ENCODE results near the gene RRP9.
A peak's percentile ranks its signal among the peaks of the same experiment; 100 is the strongest.

The RRP9 gene

GRCh38 chr3:51970606-51971300 lies 29.0 kb upstream of the RRP9 start:
- no peak for DNase-seq

GRCh38 chr3:51969841-51970240 lies 28.1 kb upstream of the RRP9 start:
- no peak for DNase-seq

- DNase-seq: no peak
Measured at GRCh38 chr3:51968883-51969678, 27.4 kb upstream of the RRP9 start.

- DNase-seq: peak; percentile 12
Measured at GRCh38 chr3:51968170-51968775, 26.6 kb upstream of the RRP9 start.

GRCh38 chr3:51967384-51968169 lies 25.9 kb upstream of the RRP9 start, which contains the start of gene PCBP4:
TSS of gene PCBP4 (minus strand) at chr3:51967454. CDS start at chr3:51961240, 6,214 bp downstream.
- DNase-seq: peak; percentile 71

- no peak for DNase-seq
Measured at GRCh38 chr3:51966922-51967383, 25.2 kb upstream of the RRP9 start.

GRCh38 chr3:51966486-51966885 lies 24.8 kb upstream of the RRP9 start:
- DNase-seq: no peak

GRCh38 chr3:51966016-51966415 lies 24.3 kb upstream of the RRP9 start:
- no peak for DNase-seq

GRCh38 chr3:51964521-51964920 lies 22.8 kb upstream of the RRP9 start:
- DNase-seq: no peak

- DNase-seq: no peak
Measured at GRCh38 chr3:51963951-51964451, 22.3 kb upstream of the RRP9 start.

- no peak for DNase-seq
Measured at GRCh38 chr3:51962854-51963530, 21.3 kb upstream of the RRP9 start.

GRCh38 chr3:51961602-51962569 lies 20.2 kb upstream of the RRP9 start:
- no peak for DNase-seq

GRCh38 chr3:51961011-51961410 lies 19.3 kb upstream of the RRP9 start:
- DNase-seq: no peak

GRCh38 chr3:51960386-51960785 lies 18.7 kb upstream of the RRP9 start:
- DNase-seq: no peak

GRCh38 chr3:51959651-51960050 lies 17.9 kb upstream of the RRP9 start:
- no peak for DNase-seq

GRCh38 chr3:51958603-51959521 lies 17.2 kb upstream of the RRP9 start:
- DNase-seq: no peak

- no peak for DNase-seq
Measured at GRCh38 chr3:51957520-51958205, 16.0 kb upstream of the RRP9 start.

GRCh38 chr3:51955893-51956770 lies 14.4 kb upstream of the RRP9 start:
- DNase-seq: peak; percentile 52
